HCT116 (cell line): Measurements from ENCODE around the gene CHRNA4. TPM values are rescaled to one million over a fixed set of nuclear protein-coding genes. Genes with fewer than 3 reads are reported as not detected.

Source experiments
- ATAC-seq: fragments of 200-7000 bp; cut with Tn5 transposase; 2 replicates; pipeline ENCODE4 v1.9.1; 2020; ENCODE audit warnings: mild to moderate bottlenecking, moderate library complexity
- BruUV-seq: library from RNA; stranded (reverse); fragments of 400-500 nt; replicated peaks from 2 replicates; lab custom pipeline; 2021; lab: Mats Ljungman, UMichigan
- CTCF ChIA-PET: fragments of 300-600 bp; sonication (Branson Sonifier 250); formaldehyde crosslinking; loops from one replicate; lab custom pipeline; 2021; ENCODE audit warnings: antibody characterized with exemption; lab: Charles Lee
- POLR2A ChIA-PET: fragments of 300-600, 350-600 bp; sonication (Branson Sonifier 250); formaldehyde crosslinking; loops from one replicate; lab custom pipeline; 2021; ENCODE audit warnings: antibody characterized with exemption; lab: Charles Lee
- RAD21 ChIA-PET, 2 experiments: fragments of 300-600 bp; sonication (Branson Sonifier 250); formaldehyde crosslinking; loops; one replicate each; lab custom pipeline; 2023; ENCODE audit warnings: low total read pairs in 2 of 2; ENCODE audit not compliant: uncharacterized antibody in 2 of 2, unreplicated experiment in 2 of 2, low non-redundant PET in 1 of 2; lab: Charles Lee
- DNase-seq: peaks from one replicate; pipeline ENCODE4 v3.0.0-alpha.2; 2010; ENCODE audit warnings: low read depth, low spot score
- H2AFZ ChIP-seq: fragments of 200-600 bp; shearing (Covaris generic), sonication (generic); 2 replicates; pipeline ENCODE4 v1.6.1; 2017; ENCODE audit warnings: low read depth, mixed run types, mixed read lengths, antibody characterized with exemption, low read length; ENCODE audit not compliant: poor library complexity, severe bottlenecking
- H3K27ac ChIP-seq: 2 replicates; pipeline ENCODE4 v1.5.1; 2012; ENCODE audit warnings: low read depth, low read length
- H3K27me3 ChIP-seq: fragments of 200-600 bp; sonication (generic); 2 replicates; pipeline ENCODE4 v1.6.1; 2016; ENCODE audit warnings: mixed run types, low read length, mixed read lengths; ENCODE audit not compliant: insufficient read depth
- H3K36me3 ChIP-seq, 2 experiments: fragments of 200-500 bp in 1 of 2; fragments of 200-600 bp in 1 of 2; sonication (Bioruptor generic) in 1 of 2; sonication (generic) in 1 of 2; 2 replicates each; pipeline versions ENCODE4 v1.5.1 to v1.6.1; 2014 to 2016; ENCODE audit warnings: low read length in 2 of 2, inconsistent platforms in 1 of 2, mixed read lengths in 1 of 2, mixed run types in 1 of 2; ENCODE audit not compliant: insufficient read depth in 2 of 2, control insufficient read depth in 1 of 2
- H3K4me1 ChIP-seq, 2 experiments: fragments of 200-600 bp in 1 of 2; sonication (generic) in 1 of 2; 2 replicates each; pipeline versions ENCODE4 v1.5.1 to v1.6.1; 2012 to 2017; ENCODE audit warnings: low read length in 2 of 2, inconsistent platforms in 1 of 2, mild to moderate bottlenecking in 1 of 2, mixed read lengths in 1 of 2, mixed run types in 1 of 2, moderate library complexity in 1 of 2; ENCODE audit not compliant: insufficient read depth in 2 of 2, control insufficient read depth in 1 of 2
- H3K4me2 ChIP-seq: fragments of 200-600 bp; sonication (generic); 2 replicates; pipeline ENCODE4 v1.6.1; 2017; ENCODE audit warnings: mixed run types, low read length, mixed read lengths
- H3K4me3 ChIP-seq, 2 experiments: fragments of 200-600 bp in 1 of 2; sonication (generic) in 1 of 2; replicated peaks in 1 of 2; 2 replicates each; pipeline ENCODE4 v1.5.1; 2011 to 2016; ENCODE audit warnings: low read length in 2 of 2, control low read depth in 1 of 2, low read depth in 1 of 2, mild to moderate bottlenecking in 1 of 2, mixed read lengths in 1 of 2, mixed run types in 1 of 2
- H3K79me2 ChIP-seq: fragments of 200-600 bp; sonication (generic); 2 replicates; pipeline ENCODE4 v1.6.1; 2017; ENCODE audit warnings: mild to moderate bottlenecking, mixed run types, low read length, moderate library complexity, mixed read lengths; ENCODE audit not compliant: insufficient read depth
- H3K9ac ChIP-seq: fragments of 200-600 bp; sonication (generic); 2 replicates; pipeline ENCODE4 v1.6.1; 2016; ENCODE audit warnings: low read length, mixed read lengths
- H3K9me2 ChIP-seq: fragments of 200-600 bp; sonication (generic), shearing (Covaris generic); 2 replicates; pipeline ENCODE4 v1.6.1; 2017; ENCODE audit warnings: mixed run types, mild to moderate bottlenecking, moderate library complexity; ENCODE audit not compliant: insufficient read depth
- H3K9me3 ChIP-seq, 2 experiments: fragments of 200-500 bp in 1 of 2; fragments of 200-600 bp in 1 of 2; sonication (Bioruptor generic) in 1 of 2; sonication (generic) in 1 of 2; 2 replicates each; pipeline ENCODE4 v1.6.1; 2014 to 2017; ENCODE audit warnings: low read length in 2 of 2, mixed read lengths in 2 of 2, inconsistent platforms in 1 of 2, low read depth in 1 of 2, mild to moderate bottlenecking in 1 of 2, mixed run types in 1 of 2, moderate library complexity in 1 of 2; ENCODE audit not compliant: control insufficient read depth in 1 of 2, insufficient read depth in 1 of 2
- H4K20me1 ChIP-seq: fragments of 200-600 bp; sonication (generic), shearing (Covaris generic); 2 replicates; pipeline ENCODE4 v1.6.1; 2017; ENCODE audit warnings: mixed run types, mild to moderate bottlenecking, moderate library complexity; ENCODE audit not compliant: insufficient read depth
- ELF1 ChIP-seq: IDR thresholded peaks from 2 replicates; pipeline ENCODE4 v1.6.1; 2012; ENCODE audit warnings: low read depth, borderline replicate concordance
- EZH2phosphoT487 ChIP-seq: fragments of 200-600 bp; IDR thresholded peaks from 2 replicates; pipeline ENCODE4 v1.6.1; 2018; ENCODE audit warnings: antibody characterized with exemption, borderline replicate concordance
- SIN3A ChIP-seq: IDR thresholded peaks from 2 replicates; pipeline ENCODE4 v1.6.1; 2012; ENCODE audit warnings: low read depth
- ZNF274 ChIP-seq: fragments of 200-500 bp; sonication (Bioruptor generic); IDR thresholded peaks from 2 replicates; pipeline ENCODE4 v1.6.1; 2014; ENCODE audit warnings: mild to moderate bottlenecking, low read depth, low read length, inconsistent platforms
- intact Hi-C: fragments of 100-400 bp; cut with micrococcal nuclease; formaldehyde crosslinking; loops from 2 replicates; pipeline ENCODE4 v1.10.0; 2022
- total RNA-seq: library from RNA; stranded (reverse); gene quantifications from one replicate; pipeline ENCODE4 v1.2.1, GENCODE V29; 2021; ENCODE audit not compliant: unreplicated experiment
- TF ChIP-seq, protein P1 (sequence below): IDR thresholded peaks from 2 replicates; pipeline ENCODE4 v1.6.1; 2012
- TF ChIP-seq, protein P2 (sequence below): IDR thresholded peaks from 2 replicates; pipeline ENCODE4 v1.6.1; 2012; ENCODE audit warnings: low read depth

CHRNA4 gene
- total RNA-seq, 1 experiment from 2014 or later: not detected

DNA sequence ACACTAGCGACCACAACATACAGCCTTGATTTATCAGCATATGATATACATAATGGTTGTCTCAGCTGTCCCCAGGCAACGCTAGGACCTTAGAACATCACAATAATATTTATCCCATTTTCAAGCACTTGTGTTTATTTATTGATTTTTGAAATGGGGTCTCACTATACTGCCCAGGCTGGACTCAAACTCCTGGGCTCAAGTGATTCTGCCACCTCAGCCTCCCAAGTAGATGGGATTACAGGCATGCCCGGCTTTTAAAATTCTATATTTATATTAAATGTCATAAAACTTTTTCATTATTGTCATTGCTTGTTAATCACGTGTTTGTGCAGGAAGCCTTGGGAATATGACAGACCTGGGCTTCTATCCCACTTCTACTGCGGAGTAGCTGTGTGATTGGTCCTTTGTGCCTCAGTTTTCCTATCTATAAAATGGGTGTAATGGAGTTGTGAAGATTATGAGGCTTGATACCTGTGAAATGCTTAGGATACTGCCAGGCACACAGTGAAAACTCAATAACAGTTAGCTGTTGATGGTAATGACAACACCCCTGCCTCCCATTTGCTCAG is 58.0 kb downstream of the CHRNA4 start:
- no peaks in the 10 kb centered on the region for H3K4me1 ChIP-seq
- DNase-seq: no peak
- POLR2A ChIA-PET: no interaction called here
- no peak overlapping the region for H3K9ac ChIP-seq
- CTCF ChIA-PET: interaction anchor here (1.5 kb wide), 1 partner anchor 80 kb away, joined by 3 read pairs; no protein-coding TSS in a partner anchor
- H2AFZ ChIP-seq: no peak overlapping the region
- no peaks in the 10 kb centered on the region for H3K36me3 ChIP-seq
- H3K27ac ChIP-seq: no peak overlapping the region
- H3K9me2 ChIP-seq: no peaks in the 10 kb centered on the region
- no peak overlapping the region for H3K4me2 ChIP-seq
- no peak for ATAC-seq
- intact Hi-C loops: no loop called here
- TF ChIP-seq, protein P1, sequence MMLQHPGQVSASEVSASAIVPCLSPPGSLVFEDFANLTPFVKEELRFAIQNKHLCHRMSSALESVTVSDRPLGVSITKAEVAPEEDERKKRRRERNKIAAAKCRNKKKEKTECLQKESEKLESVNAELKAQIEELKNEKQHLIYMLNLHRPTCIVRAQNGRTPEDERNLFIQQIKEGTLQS: no peak
- TF ChIP-seq ZNF274 (no peak), SIN3A (no peak)
- peaks cover 10% of the 10 kb centered on the region; the same call in 1 of the 2 replicates for H3K27me3 ChIP-seq
- RAD21 ChIA-PET: no interaction called here
- no peaks in the 10 kb centered on the region for H4K20me1 ChIP-seq
- H3K4me3 ChIP-seq: no peak overlapping the region
- H3K79me2 ChIP-seq: no peaks in the 10 kb centered on the region
- no TSS peak for BruUV-seq
- H3K9me3 ChIP-seq: peaks cover 0 to 3% of the 10 kb centered on the region in 2 experiments; a peak in 1 of 4 replicates

DNA sequence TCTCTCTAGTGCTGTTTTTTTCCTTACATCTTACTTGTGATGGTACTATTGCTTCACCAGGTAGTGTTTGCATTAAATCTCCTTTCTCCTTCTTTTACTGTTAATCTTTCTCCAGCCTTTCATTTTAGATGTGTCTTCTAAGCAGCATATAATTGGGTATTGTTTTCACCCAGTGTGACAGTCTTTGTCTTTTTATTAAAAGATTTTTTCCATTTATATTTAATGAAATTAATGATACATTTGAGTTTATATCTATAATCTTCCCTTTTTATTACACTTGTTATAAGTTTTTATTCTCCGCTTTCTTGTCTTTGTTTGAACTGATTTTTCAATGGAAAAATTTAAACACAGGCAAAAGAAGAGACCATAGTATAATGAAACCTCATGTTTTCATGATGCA is 59.5 kb downstream of the CHRNA4 start:
- H3K27me3 ChIP-seq: peaks cover 10% of the 10 kb centered on the region; the same call in 1 of the 2 replicates
- no peaks in the 10 kb centered on the region for H3K4me1 ChIP-seq
- H3K9me2 ChIP-seq: no peaks in the 10 kb centered on the region
- no peak overlapping the region for H3K4me2 ChIP-seq
- POLR2A ChIA-PET: no interaction called here
- no peaks in the 10 kb centered on the region for H3K79me2 ChIP-seq
- intact Hi-C loops: no loop called here
- H3K27ac ChIP-seq: no peak overlapping the region
- RAD21 ChIA-PET: no interaction called here
- H2AFZ ChIP-seq: no peak overlapping the region
- no peaks in the 10 kb centered on the region for H4K20me1 ChIP-seq
- H3K4me3 ChIP-seq: no peak overlapping the region
- no peaks in the 10 kb centered on the region for H3K36me3 ChIP-seq
- TF ChIP-seq EZH2phosphoT487 (no peak), ELF1 (no peak), ZNF274 (no peak)
- TF ChIP-seq, protein P1: no peak
- TF ChIP-seq, protein P2, sequence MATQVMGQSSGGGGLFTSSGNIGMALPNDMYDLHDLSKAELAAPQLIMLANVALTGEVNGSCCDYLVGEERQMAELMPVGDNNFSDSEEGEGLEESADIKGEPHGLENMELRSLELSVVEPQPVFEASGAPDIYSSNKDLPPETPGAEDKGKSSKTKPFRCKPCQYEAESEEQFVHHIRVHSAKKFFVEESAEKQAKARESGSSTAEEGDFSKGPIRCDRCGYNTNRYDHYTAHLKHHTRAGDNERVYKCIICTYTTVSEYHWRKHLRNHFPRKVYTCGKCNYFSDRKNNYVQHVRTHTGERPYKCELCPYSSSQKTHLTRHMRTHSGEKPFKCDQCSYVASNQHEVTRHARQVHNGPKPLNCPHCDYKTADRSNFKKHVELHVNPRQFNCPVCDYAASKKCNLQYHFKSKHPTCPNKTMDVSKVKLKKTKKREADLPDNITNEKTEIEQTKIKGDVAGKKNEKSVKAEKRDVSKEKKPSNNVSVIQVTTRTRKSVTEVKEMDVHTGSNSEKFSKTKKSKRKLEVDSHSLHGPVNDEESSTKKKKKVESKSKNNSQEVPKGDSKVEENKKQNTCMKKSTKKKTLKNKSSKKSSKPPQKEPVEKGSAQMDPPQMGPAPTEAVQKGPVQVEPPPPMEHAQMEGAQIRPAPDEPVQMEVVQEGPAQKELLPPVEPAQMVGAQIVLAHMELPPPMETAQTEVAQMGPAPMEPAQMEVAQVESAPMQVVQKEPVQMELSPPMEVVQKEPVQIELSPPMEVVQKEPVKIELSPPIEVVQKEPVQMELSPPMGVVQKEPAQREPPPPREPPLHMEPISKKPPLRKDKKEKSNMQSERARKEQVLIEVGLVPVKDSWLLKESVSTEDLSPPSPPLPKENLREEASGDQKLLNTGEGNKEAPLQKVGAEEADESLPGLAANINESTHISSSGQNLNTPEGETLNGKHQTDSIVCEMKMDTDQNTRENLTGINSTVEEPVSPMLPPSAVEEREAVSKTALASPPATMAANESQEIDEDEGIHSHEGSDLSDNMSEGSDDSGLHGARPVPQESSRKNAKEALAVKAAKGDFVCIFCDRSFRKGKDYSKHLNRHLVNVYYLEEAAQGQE: no peak
- peaks cover 0 to 3% of the 10 kb centered on the region in 2 experiments; a peak in 1 of 4 replicates for H3K9me3 ChIP-seq
- no peak overlapping the region for H3K9ac ChIP-seq
- no TSS peak for BruUV-seq
- CTCF ChIA-PET: interaction anchor here (1.5 kb wide), 1 partner anchor 79 kb away, joined by 3 read pairs; no protein-coding TSS in a partner anchor
- no peak for DNase-seq
- ATAC-seq: no peak
